Measurements from ENCODE around the gene ITGB7.
"Not testable (repeated sequence)": the region's sequence is repeated elsewhere in the genome, so short reads cannot be mapped to it uniquely, and the experiment has no call there.

Gene ITGB7

GRCh38 chr12:53217051-53217930 is 10.2 kb upstream of the ITGB7 start:
- FAIRE-seq: no peak

- no peak for FAIRE-seq
Measured at GRCh38 chr12:53215497-53215896, 8.4 kb upstream of the ITGB7 start.

- no peak for FAIRE-seq
Measured at GRCh38 chr12:53214687-53215455, 7.8 kb upstream of the ITGB7 start.

- FAIRE-seq: no peak
Measured at GRCh38 chr12:53214221-53214620, 7.2 kb upstream of the ITGB7 start.

GRCh38 chr12:53213348-53213747 is 6.3 kb upstream of the ITGB7 start:
- FAIRE-seq: no peak

GRCh38 chr12:53212931-53213330 is 5.9 kb upstream of the ITGB7 start:
- no peak for FAIRE-seq

- no peak for FAIRE-seq
Measured at GRCh38 chr12:53211476-53212381, 4.7 kb upstream of the ITGB7 start.

- no peak for FAIRE-seq
Measured at GRCh38 chr12:53210843-53211242, 3.8 kb upstream of the ITGB7 start.

GRCh38 chr12:53208877-53209463 is 1.9 kb upstream of the ITGB7 start:
- FAIRE-seq: no peak

- FAIRE-seq: no peak
Measured at GRCh38 chr12:53208435-53208834, 1.4 kb upstream of the ITGB7 start.

GRCh38 chr12:53205747-53206419 is 1.2 kb downstream of the ITGB7 start:
- no peak for FAIRE-seq

- FAIRE-seq: no peak
Measured at GRCh38 chr12:53204351-53204750, 2.7 kb downstream of the ITGB7 start.

GRCh38 chr12:53202316-53202715 is 4.7 kb downstream of the ITGB7 start:
- not testable (repeated sequence) for FAIRE-seq

GRCh38 chr12:53201639-53202038 is 5.4 kb downstream of the ITGB7 start:
- FAIRE-seq: no peak

GRCh38 chr12:53201177-53201541 is 5.9 kb downstream of the ITGB7 start:
- FAIRE-seq: no peak

GRCh38 chr12:53200458-53201176 is 6.4 kb downstream of the ITGB7 start:
- FAIRE-seq: no peak

- no peak for FAIRE-seq
Measured at GRCh38 chr12:53200107-53200457, 7.0 kb downstream of the ITGB7 start.

- no peak for FAIRE-seq
Measured at GRCh38 chr12:53199700-53200099, 7.4 kb downstream of the ITGB7 start.

GRCh38 chr12:53198486-53199110 is 8.5 kb downstream of the ITGB7 start:
- FAIRE-seq: no peak

- no peak for FAIRE-seq
Measured at GRCh38 chr12:53197011-53197640, 9.9 kb downstream of the ITGB7 start.

GRCh38 chr12:53196486-53196885 is 10.6 kb downstream of the ITGB7 start:
- FAIRE-seq: no peak
